ENCODE measurements around the gene ZNF783. TPM values are rescaled to one million over a fixed set of nuclear protein-coding genes. Genes with fewer than 3 reads are reported as not detected.
A peak's percentile ranks its signal among the peaks of the same experiment; 100 is the strongest.

Gene ZNF783
- total and polyA plus RNA-seq, 9 donors = 5.5 to 27.6 (median 17.0) TPM

GRCh38 chr7:149291036-149291780, 29.2 kb downstream of the ZNF783 start:
- DNase-seq = no peak
- Histone ChIP-seq H3K9me3 (no peaks in the 10 kb centered on the region), H3K36me3 (no peaks in the 10 kb centered on the region), H3K27ac (peak overlapping the region in 1 of 2 donors; percentile 10), H3K4me1 (ENCODE audit: insufficient read depth) (peaks cover 10% of the 10 kb centered on the region), H3K27me3 (no peaks in the 10 kb centered on the region), H3K4me3 (no peak overlapping the region)
- 54 to 84% (median 61%) methylated on average over 13 of the region's 13 CpGs for WGBS, 3 donors
- TF ChIP-seq CTCF (IDR thresholded peaks at IDR 0.05) (no peak), EP300 (IDR thresholded peaks at IDR 0.05) (no peak), POLR2A (IDR thresholded peaks at IDR 0.05) (no peak)
- intact Hi-C loops (cut with DNase I) = no loop called here

- 40 to 87% (median 56%) methylated on average over 16 of the region's 16 CpGs for WGBS, 3 donors
- H3K9me3 ChIP-seq = no peaks in the 10 kb centered on the region
- H3K27ac ChIP-seq = peak overlapping the region in 1 of 2 donors; percentile 10
- peaks cover 10% of the 10 kb centered on the region for H3K4me1 ChIP-seq (ENCODE audit: insufficient read depth)
- no peaks in the 10 kb centered on the region for H3K27me3 ChIP-seq
- no peak for TF ChIP-seq CTCF (IDR thresholded peaks at IDR 0.05)
- TF ChIP-seq EP300 (IDR thresholded peaks at IDR 0.05) = no peak
- TF ChIP-seq POLR2A (IDR thresholded peaks at IDR 0.05) = no peak
- H3K36me3 ChIP-seq = no peaks in the 10 kb centered on the region
- no peak for DNase-seq
- no peak overlapping the region for H3K4me3 ChIP-seq
- intact Hi-C loops (cut with DNase I) = no loop called here
Measured at GRCh38 chr7:149291781-149292461, 29.9 kb downstream of the ZNF783 start.

GRCh38 chr7:149292462-149292823, 30.4 kb downstream of the ZNF783 start:
- no peaks in the 10 kb centered on the region for H3K9me3 ChIP-seq
- WGBS, 3 donors = 70 to 72% (median 71%) methylated on average over 9 of the region's 9 CpGs
- H3K4me1 ChIP-seq (ENCODE audit: insufficient read depth) = peaks cover 10% of the 10 kb centered on the region
- no peak overlapping the region for H3K4me3 ChIP-seq
- H3K27me3 ChIP-seq = no peaks in the 10 kb centered on the region
- no peak for DNase-seq
- H3K27ac ChIP-seq = no peak overlapping the region
- intact Hi-C loops (cut with DNase I) = no loop called here
- TF ChIP-seq POLR2A (IDR thresholded peaks at IDR 0.05) = no peak
- no peaks in the 10 kb centered on the region for H3K36me3 ChIP-seq

- Histone ChIP-seq H3K27me3 (no peaks in the 10 kb centered on the region), H3K4me3 (no peak overlapping the region), H3K4me1 (ENCODE audit: insufficient read depth) (peaks cover 10% of the 10 kb centered on the region), H3K27ac (no peak overlapping the region), H3K9me3 (no peaks in the 10 kb centered on the region), H3K36me3 (no peaks in the 10 kb centered on the region)
- TF ChIP-seq EP300 (IDR thresholded peaks at IDR 0.05) = no peak
- no peak for TF ChIP-seq POLR2A (IDR thresholded peaks at IDR 0.05)
- TF ChIP-seq CTCF (IDR thresholded peaks at IDR 0.05) = no peak
- 91 to 93% (median 93%) methylated on average over 9 of the region's 9 CpGs for WGBS, 3 donors
- intact Hi-C loops (cut with DNase I) = no loop called here
- no peak for DNase-seq
Measured at GRCh38 chr7:149293338-149293737, 31.3 kb downstream of the ZNF783 start.

Measured in ovary (tissue), 9 donors.